Muscle layer of colon (tissue), 2 donors: ENCODE results near the gene COQ5.

Source experiments
- H3K27ac ChIP-seq: one replicate; pipeline ENCODE4 v1.7.0; 2013; ENCODE audit warnings: low read depth, mild to moderate bottlenecking, low read length, moderate library complexity
- H3K27me3 ChIP-seq, 2 donors: one replicate each; pipeline ENCODE4 v1.7.0; 2013; ENCODE audit warnings: low read length in 2 of 2, mild to moderate bottlenecking in 2 of 2; ENCODE audit not compliant: insufficient read depth in 2 of 2, control insufficient read depth in 1 of 2
- H3K36me3 ChIP-seq: one replicate; pipeline ENCODE4 v1.7.0; 2013; ENCODE audit warnings: mild to moderate bottlenecking, low read length; ENCODE audit not compliant: insufficient read depth
- H3K4me1 ChIP-seq: one replicate; pipeline ENCODE4 v1.7.0; 2013; ENCODE audit warnings: mild to moderate bottlenecking, low read length; ENCODE audit not compliant: insufficient read depth
- H3K4me3 ChIP-seq, 2 donors: one replicate each; pipeline ENCODE4 v1.7.0; 2013; ENCODE audit warnings: low read length in 2 of 2, low read depth in 1 of 2, mild to moderate bottlenecking in 1 of 2, moderate library complexity in 1 of 2
- H3K9ac ChIP-seq: one replicate; pipeline ENCODE4 v1.7.0; 2013; ENCODE audit warnings: low read length
- H3K9me3 ChIP-seq: one replicate; pipeline ENCODE4 v1.7.0; 2013; ENCODE audit warnings: mild to moderate bottlenecking, low read length
- donor health status: abdominal sarcoma.
- donor health status: Adenocarcinoma of cecum.

COQ5 gene

DNA sequence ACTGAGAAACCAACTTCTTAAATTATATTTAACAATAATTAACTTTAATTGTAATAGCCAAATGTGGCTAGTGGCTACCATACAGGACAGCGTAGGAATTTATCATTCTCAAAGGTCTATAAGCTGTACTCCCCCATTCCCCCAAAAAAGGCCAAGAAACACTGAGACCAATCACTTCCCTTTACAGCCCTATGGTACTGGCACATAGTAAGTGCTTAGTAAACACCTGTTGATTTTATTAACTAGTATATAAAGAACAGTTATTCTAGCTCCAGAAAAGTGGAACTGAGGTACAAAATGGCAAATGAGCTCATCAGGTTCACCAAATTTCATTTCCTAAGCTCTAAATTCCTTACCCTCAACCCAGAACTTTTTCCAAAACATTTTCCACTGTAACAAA is 53.3 kb downstream of the COQ5 start:
- H3K4me1 ChIP-seq, result no peaks in the 10 kb centered on the region
- H3K36me3 ChIP-seq, result no peaks in the 10 kb centered on the region
- no peak overlapping the region for H3K27ac ChIP-seq
- H3K9me3 ChIP-seq, result no peaks in the 10 kb centered on the region
- no peaks in the 10 kb centered on the region for H3K27me3 ChIP-seq
- no peak overlapping the region for H3K4me3 ChIP-seq
- no peak overlapping the region for H3K9ac ChIP-seq

DNA sequence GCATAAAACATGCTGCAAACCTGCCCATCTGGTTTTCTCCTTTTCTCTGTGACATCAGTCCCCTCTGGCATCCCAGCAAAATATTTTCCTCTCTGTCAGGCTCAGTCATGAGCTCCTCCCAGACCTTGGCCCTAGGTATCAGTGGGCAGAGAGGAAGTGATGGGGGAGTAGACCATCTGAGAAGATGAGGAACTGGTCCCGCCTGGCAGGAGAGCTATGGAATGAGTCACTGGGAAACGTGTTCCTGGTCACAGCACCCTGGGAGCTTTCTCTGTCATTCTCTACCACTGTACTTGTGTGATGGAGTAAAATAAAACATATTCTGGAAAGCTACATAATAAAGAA is 54.4 kb downstream of the COQ5 start:
- no peak overlapping the region for H3K27ac ChIP-seq

GRCh38 chr12:120473807-120474615 is 54.9 kb downstream of the COQ5 start:
- Histone ChIP-seq H3K36me3 (no peaks in the 10 kb centered on the region), H3K4me1 (peaks cover 6% of the 10 kb centered on the region), H3K27me3 (no peaks in the 10 kb centered on the region), H3K9ac (no peak overlapping the region), H3K9me3 (no peaks in the 10 kb centered on the region), H3K4me3 (no peak overlapping the region), H3K27ac (no peak overlapping the region)

More for the DNA sequence above, 54.4 kb downstream of the COQ5 start:
- Histone ChIP-seq H3K36me3 (no peaks in the 10 kb centered on the region), H3K9me3 (no peaks in the 10 kb centered on the region), H3K4me3 (no peak overlapping the region), H3K4me1 (peaks cover 6% of the 10 kb centered on the region), H3K27me3 (no peaks in the 10 kb centered on the region), H3K9ac (no peak overlapping the region)

DNA sequence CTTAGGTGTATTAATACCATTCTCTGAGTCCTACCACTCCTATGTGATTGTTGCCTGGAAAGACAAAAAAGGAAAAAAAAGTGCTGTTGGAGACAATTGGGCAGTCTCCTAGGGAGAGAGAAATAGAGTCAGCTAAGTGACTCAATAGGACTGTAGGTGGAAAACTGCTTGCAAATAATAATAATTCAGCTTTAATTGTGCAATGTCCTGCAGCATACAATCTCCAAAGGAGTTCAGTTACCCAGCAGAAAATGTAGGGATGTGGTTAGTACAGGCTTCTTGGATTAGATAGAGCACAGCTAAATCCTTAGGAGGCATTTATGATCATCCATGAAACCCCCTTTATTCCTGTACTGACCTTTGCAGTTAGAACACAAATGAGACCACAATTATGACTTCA is 56.4 kb downstream of the COQ5 start:
- no peaks in the 10 kb centered on the region for H3K27me3 ChIP-seq
- no peaks in the 10 kb centered on the region for H3K36me3 ChIP-seq
- no peaks in the 10 kb centered on the region for H3K9me3 ChIP-seq
- no peak overlapping the region for H3K4me3 ChIP-seq
- no peak overlapping the region for H3K27ac ChIP-seq
- peaks cover 17% of the 10 kb centered on the region for H3K4me1 ChIP-seq
- H3K9ac ChIP-seq, result no peak overlapping the region

DNA sequence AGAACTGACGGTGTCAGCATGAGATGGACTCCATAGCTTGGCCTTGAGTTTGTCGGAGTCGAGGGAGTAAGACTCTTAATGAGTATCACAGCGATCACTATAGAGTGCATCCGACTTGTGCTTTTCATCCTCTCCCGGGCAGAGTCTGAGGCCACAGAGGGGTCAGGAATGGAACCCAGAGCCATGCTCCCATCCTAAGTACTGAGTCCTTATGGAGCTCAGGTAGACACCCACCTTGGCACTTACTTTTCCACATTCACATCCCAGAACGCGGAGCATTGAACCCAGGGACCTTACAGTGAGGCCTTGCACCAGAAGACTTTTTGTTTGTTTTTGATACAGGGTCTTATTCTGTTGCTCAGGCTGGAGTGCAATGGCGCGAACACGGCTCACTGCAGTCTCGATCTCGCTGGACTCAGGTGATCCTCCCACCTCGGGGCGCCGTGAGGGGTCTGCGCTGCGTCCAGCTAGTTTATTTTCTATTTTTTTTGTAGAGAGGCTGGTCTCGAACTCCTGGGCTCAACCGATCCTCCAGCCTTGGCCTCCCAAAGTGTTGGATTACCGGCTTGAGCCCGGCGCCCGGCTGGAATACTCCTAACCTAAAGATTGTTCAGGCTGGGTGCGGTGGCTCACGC is 58.7 kb downstream of the COQ5 start:
- Histone ChIP-seq H3K27me3 (no peaks in the 10 kb centered on the region), H3K9me3 (no peaks in the 10 kb centered on the region), H3K4me1 (peaks cover 36% of the 10 kb centered on the region), H3K27ac (peak overlapping the region; percentile 87), H3K4me3 (peak overlapping the region; percentile 73 to 91), H3K36me3 (peaks cover 7% of the 10 kb centered on the region), H3K9ac (peak overlapping the region; percentile 59)

GRCh38 chr12:120469450-120470149 is 59.4 kb downstream of the COQ5 start, which contains the start of gene SRSF9:
SRSF9 (minus strand) TSS chr12:120469748; CDS start chr12:120469609, 139 bp downstream.
- H3K36me3 ChIP-seq, result peaks cover 13% of the 10 kb centered on the region
- H3K9me3 ChIP-seq, result no peaks in the 10 kb centered on the region
- H3K27ac ChIP-seq, result peak within 1 kb of the TSS; percentile 87
- H3K4me3 ChIP-seq, result peak within 1 kb of the TSS; percentile 75 to 91
- peak within 1 kb of the TSS; percentile 88 for H3K9ac ChIP-seq
- H3K4me1 ChIP-seq, result peaks cover 36% of the 10 kb centered on the region
- H3K27me3 ChIP-seq, result no peaks in the 10 kb centered on the region

DNA sequence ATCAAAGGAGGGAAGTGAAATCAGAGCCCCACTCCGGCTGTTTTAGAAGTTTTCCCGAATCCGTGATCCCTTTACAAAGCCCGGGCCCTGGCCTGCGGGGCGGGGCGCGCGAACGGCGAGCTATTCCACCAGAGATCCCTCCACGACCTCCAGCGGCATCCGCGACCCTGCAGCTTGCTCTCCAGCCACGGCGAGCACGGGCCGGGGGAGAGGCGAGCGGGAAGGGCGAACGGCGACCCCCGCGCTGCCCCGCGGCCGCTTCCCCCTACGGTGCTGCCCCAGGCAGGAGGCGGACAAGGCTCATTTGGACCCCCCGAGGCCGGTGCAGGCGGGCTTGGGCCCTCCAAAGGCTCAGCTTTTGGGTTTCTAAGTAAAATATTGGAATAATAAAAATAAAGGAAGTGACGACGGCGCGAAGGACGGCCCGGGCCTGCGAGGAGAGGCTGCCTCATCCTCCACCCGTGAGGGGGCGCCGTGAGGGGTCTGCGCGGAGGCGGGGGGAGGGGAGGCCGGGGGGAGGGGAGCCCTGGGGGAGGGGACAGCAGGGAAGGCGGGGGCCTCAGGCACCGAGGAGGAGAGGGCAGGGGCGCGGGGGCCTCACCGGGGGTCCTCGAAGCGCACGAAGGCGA is 60.0 kb downstream of the COQ5 start:
- H3K4me1 ChIP-seq, result peaks cover 36% of the 10 kb centered on the region
- no peaks in the 10 kb centered on the region for H3K9me3 ChIP-seq
- peak overlapping the region; percentile 87 for H3K27ac ChIP-seq
- H3K36me3 ChIP-seq, result peaks cover 20% of the 10 kb centered on the region
- peak overlapping the region; percentile 88 for H3K9ac ChIP-seq
- H3K27me3 ChIP-seq, result no peaks in the 10 kb centered on the region
- H3K4me3 ChIP-seq, result peak overlapping the region; percentile 75 to 91

- H3K36me3 ChIP-seq, result peaks cover 26% of the 10 kb centered on the region
Measured at GRCh38 chr12:120468325-120468820, 60.6 kb downstream of the COQ5 start.

DNA sequence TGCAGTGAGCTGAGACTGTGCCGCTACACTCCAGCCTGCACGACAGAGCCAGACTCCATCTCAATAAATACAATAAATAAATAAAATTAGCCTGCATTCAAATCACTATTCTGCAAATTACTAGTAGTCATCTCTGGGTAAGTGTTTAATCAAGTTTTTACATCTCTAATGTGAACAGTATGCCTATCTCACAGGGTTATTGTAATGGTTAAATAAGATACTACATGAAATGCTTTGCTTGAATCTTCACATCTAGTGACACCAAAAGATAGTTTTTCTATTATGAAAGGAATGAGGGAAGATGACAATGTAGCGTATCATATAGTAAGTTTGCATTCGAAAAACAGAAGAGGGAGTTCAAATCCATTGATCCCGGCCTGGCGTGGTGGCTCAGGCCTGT is 61.5 kb downstream of the COQ5 start:
- H3K4me3 ChIP-seq, result no peak overlapping the region

More at GRCh38 chr12:120468325-120468820, 60.6 kb downstream of the COQ5 start:
- peaks cover 36% of the 10 kb centered on the region for H3K4me1 ChIP-seq
- no peaks in the 10 kb centered on the region for H3K9me3 ChIP-seq
- H3K4me3 ChIP-seq, result peak overlapping the region; percentile 75 to 91
- H3K27ac ChIP-seq, result peak overlapping the region; percentile 87
- H3K27me3 ChIP-seq, result no peaks in the 10 kb centered on the region
- peak overlapping the region; percentile 88 for H3K9ac ChIP-seq

DNA sequence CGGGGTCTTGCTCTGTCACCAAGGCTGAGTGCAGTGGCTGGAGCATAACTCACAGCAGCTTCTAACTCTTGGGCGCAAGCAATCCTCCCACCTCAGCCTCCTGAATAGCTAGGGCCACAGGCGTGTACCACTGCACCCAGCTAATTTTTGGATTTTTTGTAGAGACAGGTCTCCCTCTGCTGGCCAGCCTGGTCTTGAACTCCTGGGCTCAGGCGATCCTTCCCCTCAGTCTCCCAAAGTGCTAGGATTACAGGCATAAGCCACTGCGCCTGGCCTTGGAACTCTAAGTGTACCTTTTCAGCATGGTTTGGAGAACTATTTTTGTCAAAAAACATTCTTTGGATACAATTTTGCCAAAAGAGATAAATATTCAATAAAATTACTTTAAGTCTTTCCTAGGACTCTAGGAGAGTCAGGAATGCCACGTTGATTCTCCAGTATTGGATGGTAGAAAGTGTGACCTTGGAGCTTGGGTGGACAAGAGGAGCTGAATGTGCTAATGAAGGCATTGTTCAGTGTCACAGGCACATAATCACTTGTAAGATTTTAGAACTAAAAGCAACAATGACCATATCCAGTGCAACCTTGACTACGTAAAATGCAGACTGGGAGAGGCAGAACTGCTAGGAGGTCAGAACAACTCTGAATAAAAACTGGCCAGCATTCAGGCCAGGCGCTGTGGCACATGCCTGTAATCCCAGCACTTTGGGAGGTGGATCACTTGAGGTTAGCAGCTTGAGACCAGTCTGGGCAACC is 62.2 kb downstream of the COQ5 start:
- Histone ChIP-seq H3K27me3 (no peaks in the 10 kb centered on the region), H3K9me3 (no peaks in the 10 kb centered on the region), H3K9ac (no peak overlapping the region), H3K27ac (no peak overlapping the region), H3K4me1 (peaks cover 36% of the 10 kb centered on the region), H3K36me3 (peaks cover 40% of the 10 kb centered on the region), H3K4me3 (no peak overlapping the region)

More for the DNA sequence above, 61.5 kb downstream of the COQ5 start:
- Histone ChIP-seq H3K36me3 (peaks cover 34% of the 10 kb centered on the region), H3K27me3 (no peaks in the 10 kb centered on the region), H3K4me1 (peaks cover 36% of the 10 kb centered on the region), H3K9me3 (no peaks in the 10 kb centered on the region), H3K9ac (no peak overlapping the region), H3K27ac (no peak overlapping the region)
